Fibroblast of pulmonary artery (primary cell): ENCODE measurements around the gene HEXA.

Experiments used
- DNase-seq: peaks from one replicate; pipeline ENCODE4 v3.0.0-alpha.2; 2010; ENCODE audit warnings: low read depth
- H3K4me3 ChIP-seq: replicated peaks from 2 replicates; pipeline ENCODE4 v1.5.1; 2011; ENCODE audit warnings: low read depth, mild to moderate bottlenecking, control low read depth, low read length, moderate library complexity
- TF ChIP-seq, protein P1 (sequence below): IDR thresholded peaks from 2 replicates; pipeline ENCODE4 v1.5.1; 2011; ENCODE audit warnings: mild to moderate bottlenecking, control low read depth, low read length, inconsistent platforms; ENCODE audit errors: missing control alignments

HEXA gene

DNA sequence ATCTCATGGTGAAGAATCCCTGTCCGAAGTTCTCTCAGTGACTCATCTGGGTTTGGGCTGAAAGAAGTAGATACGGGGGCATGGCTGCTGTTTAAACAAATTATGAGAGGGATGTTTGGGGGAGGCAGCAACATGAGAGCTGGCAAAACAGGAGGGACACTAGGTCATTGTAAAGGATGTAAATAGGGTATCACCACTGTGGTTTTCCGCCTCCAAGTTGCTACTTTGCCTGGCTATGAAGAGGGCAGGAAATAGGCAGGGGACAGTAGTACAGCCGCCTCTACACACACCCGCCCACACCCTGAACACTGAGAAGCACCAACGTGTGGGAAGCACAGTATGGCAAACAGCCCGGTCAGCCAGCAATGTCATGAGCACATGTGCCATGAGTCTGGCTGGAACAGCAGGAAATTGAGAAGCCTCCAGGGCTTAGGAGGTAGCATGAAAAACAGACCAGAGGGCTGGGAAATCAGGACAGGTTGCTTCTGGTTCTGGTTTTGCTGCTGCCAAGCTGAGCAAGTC, 17.1 kb downstream of the HEXA start:
- DNase-seq, result peak; percentile 81
- no peak overlapping the region for H3K4me3 ChIP-seq
- TF ChIP-seq, protein P1, sequence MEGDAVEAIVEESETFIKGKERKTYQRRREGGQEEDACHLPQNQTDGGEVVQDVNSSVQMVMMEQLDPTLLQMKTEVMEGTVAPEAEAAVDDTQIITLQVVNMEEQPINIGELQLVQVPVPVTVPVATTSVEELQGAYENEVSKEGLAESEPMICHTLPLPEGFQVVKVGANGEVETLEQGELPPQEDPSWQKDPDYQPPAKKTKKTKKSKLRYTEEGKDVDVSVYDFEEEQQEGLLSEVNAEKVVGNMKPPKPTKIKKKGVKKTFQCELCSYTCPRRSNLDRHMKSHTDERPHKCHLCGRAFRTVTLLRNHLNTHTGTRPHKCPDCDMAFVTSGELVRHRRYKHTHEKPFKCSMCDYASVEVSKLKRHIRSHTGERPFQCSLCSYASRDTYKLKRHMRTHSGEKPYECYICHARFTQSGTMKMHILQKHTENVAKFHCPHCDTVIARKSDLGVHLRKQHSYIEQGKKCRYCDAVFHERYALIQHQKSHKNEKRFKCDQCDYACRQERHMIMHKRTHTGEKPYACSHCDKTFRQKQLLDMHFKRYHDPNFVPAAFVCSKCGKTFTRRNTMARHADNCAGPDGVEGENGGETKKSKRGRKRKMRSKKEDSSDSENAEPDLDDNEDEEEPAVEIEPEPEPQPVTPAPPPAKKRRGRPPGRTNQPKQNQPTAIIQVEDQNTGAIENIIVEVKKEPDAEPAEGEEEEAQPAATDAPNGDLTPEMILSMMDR, result no peak

DNA sequence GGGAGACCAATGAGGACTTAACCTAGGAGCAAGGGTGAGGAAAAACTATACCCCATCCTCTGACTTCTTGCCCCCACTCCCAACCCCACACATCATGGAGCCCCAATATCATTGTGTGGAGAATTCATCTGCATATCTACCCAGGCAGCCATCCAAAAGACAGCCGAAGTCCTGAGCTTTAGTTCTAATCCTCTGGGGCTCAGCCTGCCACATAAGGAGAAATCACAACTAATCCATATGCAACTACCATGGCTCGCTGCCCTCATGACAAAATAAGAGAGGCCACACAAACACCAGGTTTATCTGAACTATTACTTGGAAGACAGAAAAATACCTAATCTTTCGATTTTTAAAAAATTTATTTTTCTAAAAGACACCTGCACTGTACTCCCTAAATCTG, 17.7 kb downstream of the HEXA start:
- no peak overlapping the region for H3K4me3 ChIP-seq
- DNase-seq, result no peak
- TF ChIP-seq, protein P1, result no peak

DNA sequence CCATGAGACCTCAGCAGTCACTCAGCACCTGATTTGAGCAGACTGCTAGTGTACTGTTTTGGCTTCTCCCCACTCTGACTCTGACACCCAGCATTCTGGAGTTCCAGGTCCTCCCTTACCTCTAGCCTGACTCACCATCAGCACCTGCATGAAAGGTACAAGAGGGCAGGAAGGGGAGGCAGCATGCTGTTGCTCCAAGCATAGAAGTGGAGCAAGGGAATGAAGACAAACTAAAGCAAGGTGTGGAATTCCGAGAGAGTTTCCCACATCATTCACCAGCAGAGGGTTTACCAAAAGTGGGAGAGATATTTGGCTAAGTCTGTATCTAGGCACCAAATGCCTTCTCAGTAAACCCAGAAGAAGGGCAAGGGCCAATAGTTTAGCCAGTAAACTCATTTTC, 21.3 kb downstream of the HEXA start:
- TF ChIP-seq, protein P1, result no peak
- no peak for DNase-seq
- no peak overlapping the region for H3K4me3 ChIP-seq

DNA sequence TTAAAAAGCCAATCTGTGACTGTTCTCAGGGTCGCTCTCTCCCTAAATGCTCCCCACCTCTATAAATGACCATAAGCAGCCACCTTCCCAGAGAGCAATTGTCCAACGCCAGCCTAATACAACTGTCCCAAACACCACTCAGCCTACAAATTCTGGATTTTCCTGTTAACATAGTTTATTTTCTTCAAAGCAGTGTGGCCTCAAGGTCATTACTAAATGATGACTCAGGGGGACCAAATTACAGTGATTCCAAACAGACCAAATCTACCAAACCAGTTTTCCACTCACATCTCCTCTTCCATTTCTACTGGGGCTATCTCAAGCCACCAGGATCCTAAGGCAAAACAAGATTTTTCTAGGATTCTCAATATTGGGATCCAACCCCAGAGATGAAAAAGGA, 22.5 kb downstream of the HEXA start:
- no peak for DNase-seq
- TF ChIP-seq, protein P1, result no peak
- no peak overlapping the region for H3K4me3 ChIP-seq

DNA sequence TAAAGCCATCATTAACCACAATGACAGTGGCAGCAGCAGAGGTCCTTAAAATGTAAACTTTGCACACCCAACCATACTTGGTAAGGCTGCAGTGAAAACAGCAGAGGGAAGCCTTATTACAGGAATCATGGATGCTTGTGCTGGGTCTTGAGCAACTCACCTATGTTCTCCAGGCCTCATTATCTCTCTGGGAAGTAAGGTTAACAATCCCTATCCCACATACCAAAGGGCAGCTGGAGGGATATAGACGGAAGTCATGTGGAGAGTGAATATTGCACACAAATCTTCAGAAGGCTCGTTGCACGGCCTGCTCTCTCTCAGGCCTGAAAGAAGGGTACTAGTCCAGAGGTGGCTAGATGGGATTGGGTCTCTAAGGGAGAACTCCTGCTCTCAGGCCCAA, 30.0 kb downstream of the HEXA start:
- TF ChIP-seq, protein P1, result no peak
- no peak overlapping the region for H3K4me3 ChIP-seq
- no peak for DNase-seq

DNA sequence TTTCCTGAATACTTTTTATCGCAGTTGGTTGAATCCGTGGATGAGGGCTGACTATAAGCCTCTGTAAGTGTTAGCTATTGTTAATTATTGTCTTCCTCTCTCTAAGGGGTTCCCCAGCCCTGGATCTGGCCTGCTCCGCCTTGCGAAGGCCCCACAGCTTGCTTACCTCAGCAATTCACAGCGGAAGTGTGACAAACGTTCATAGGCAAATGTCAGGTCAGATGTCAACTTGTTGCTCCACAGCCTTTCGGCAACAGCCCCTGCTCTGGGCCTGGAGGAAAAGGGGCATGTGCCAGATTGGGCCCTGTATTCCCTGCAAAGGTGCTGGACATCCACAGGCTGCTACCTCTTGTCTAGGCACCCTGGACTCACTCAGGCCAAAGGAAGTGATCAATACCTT, 30.5 kb downstream of the HEXA start:
- no peak overlapping the region for H3K4me3 ChIP-seq
- TF ChIP-seq, protein P1, result no peak
- DNase-seq, result no peak

DNA sequence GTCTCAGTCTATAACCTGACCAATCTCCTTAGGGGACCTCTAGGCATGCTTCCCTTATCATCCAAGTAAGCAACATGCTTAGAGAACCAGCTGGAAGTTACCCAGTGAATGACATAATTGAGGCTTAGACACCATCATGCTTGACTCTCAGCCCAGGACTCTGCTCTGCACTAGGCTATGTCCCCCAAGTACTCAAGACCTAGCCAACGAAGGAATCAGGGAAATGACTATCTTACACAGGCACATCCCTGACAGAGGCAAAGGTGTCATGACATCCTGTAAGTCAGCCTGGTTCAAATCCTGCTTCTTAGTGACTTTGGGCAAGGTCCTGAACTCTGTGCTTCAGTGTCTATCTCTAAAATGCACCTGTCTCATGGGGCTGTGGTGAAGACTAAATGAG, 31.2 kb downstream of the HEXA start:
- TF ChIP-seq, protein P1, result no peak
- no peak overlapping the region for H3K4me3 ChIP-seq

More for the DNA sequence above, 31.2 kb downstream of the HEXA start:
- no peak for DNase-seq
